COLO668 (cell line): ENCODE results near the gene UTF1.
"Not testable (repeated sequence)": the region's sequence is repeated elsewhere in the genome, so short reads cannot be mapped to it uniquely, and the experiment has no call there.

ENCODE experiments used
- DNase-seq: peaks from one replicate; lab custom pipeline; 2025; ENCODE audit not compliant: unreplicated experiment; lab: John Stamatoyannopoulos, UW

The UTF1 gene

DNA sequence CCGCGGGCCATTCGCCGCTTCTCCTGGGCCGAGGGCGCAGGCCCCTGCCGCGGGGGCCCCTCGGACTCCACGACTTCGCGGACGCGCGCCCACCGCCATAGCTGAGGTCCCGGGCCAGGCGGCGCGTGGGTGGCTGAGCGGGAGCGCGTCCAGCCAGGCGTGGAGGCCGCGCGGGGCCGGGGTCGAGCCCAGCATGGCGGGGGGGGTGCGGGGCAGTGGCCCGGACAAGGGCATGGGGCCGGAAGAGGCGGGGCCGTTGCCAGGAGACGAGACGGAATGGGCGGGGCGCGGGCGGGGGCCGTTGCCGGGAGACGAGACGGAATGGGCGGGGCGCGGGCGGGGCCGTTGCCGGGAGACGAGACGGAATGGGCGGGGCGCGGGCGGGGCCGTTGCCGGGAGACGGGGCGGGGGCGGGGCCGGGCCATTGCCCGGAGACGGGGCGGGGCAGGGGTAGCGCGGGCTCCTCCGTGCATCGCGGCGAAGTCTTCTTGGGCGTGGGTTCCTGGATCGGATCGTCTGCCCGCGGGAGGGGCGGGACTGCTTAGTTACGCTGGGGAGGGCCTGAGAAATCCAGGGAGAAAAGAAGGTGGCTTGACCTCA is 31.8 kb downstream of the UTF1 start:
- peak; percentile 85 for DNase-seq

DNA sequence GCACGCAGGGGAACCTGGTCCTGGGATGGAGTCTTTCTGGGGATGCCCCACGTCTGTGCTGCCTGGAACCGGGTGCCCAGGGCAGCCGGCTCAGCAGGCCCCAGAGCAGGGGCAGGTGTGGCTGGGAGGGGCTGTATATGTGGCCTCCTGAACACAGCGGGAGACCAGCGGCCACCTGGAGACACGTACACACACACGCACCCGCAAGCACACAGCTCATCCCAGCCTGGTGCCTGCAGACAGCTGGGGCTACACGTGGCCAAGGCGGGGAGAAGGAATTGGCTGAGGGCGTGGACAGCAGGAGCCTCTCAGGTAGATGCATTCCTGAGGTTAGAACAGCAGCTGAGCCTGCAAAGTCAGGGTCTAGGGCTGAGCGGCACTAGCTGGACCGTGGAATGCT is 32.7 kb downstream of the UTF1 start:
- peak; percentile 89 for DNase-seq

DNA sequence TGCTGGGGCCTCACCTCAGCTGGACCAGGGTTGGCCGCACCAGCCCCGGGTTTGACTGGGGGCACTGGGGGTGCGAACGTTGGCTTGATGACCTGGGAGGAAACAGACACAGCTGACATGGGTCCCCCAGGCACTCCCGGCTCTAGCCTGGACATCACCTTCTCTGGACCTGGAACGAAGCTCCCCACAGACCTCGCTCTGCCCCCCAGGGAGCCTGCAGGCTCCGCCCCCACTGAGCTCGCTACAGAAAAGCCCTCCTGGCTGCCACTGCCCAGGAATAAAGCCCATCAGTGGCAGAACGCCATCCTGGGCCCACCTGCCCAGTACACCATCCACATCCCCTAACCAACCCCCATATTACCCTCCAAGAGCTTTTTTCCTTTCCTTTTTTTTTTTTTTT is 33.7 kb downstream of the UTF1 start:
- DNase-seq, result no peak

- DNase-seq, result no peak
Observed at GRCh38 chr10:133264461-133264860, 34.4 kb downstream of the UTF1 start.

GRCh38 chr10:133265052-133265451 is 35.0 kb downstream of the UTF1 start:
- not testable (repeated sequence) for DNase-seq

DNA sequence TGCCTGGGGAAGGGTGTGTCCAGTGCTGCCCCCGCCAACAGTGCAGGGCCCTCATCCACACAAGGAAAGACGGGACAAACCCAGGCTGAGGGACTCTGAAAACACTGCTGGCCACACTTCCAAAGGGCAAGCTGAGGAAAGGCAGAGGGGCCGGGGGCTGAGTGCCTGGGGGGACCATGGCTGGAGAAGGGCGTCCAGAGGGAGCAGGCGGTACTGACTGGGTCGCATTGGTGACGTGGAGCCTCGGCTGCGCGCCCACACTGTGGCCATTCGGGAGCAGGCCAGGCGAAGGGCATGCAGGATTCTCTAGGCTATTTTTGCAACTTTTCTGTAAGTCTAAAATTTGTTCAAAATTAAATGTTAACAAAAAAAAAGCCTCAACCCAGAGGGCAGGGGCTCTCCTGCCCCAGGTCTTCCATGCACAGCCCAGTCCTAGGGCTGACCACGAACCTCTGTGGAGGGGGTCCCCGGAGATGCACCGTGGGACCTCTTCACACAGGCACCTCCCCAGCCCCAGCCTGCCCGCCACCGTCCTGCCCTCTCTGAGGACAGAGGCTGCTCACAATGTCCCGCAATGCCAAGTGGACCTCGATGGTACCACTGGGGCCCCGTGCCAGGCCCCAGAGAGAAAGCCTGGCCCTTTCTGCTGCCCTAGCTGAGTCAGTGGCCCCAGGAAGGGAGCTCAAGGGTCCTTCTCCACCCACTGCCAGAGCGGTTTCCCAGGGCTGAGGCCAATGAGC is 36.2 kb downstream of the UTF1 start:
- DNase-seq, result no peak

GRCh38 chr10:133267293-133267692 is 37.3 kb downstream of the UTF1 start:
- no peak for DNase-seq

DNA sequence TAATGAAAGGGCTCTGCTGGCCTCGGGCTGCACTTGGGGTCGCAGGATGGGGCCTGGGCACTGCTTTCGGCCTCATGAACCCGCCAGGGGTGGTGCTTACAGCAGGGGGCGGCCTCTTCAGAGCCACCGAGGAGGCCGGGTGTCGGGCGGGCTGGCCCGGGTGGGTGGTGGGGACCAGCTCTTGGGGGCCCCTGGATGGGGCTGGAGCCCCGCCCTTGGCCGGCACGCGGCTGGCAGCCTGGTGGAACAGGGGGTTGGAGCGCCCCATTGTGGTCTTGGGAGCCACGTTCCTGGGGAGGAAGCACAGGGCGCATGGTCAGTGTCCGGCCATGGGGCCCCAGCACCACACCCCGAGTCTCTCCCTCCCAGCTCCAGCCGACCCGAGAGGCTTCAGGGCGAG is 37.8 kb downstream of the UTF1 start:
- no peak for DNase-seq

GRCh38 chr10:133268532-133268931 is 38.5 kb downstream of the UTF1 start:
- DNase-seq, result no peak

- DNase-seq, result no peak
Observed at GRCh38 chr10:133269367-133269766, 39.4 kb downstream of the UTF1 start.

DNA sequence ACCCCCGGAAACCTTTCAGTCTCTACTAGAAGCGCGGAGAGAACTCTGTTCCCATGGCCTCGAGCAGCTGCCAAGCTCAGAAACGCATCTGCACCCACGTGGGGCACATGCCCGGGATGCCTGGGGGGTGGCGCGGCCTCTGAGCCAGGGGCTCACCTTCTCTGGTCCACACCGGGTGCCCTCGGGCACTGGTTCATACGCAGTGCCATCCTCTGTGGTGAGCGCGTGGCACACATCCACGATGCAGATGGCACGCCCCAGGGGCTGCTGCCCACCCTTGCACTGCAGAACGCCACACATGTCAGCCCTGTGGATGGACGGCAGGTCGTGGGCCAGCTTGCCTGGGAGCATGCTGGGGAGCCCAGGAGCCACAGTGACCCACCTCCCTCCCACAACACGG is 40.2 kb downstream of the UTF1 start:
- no peak for DNase-seq

DNA sequence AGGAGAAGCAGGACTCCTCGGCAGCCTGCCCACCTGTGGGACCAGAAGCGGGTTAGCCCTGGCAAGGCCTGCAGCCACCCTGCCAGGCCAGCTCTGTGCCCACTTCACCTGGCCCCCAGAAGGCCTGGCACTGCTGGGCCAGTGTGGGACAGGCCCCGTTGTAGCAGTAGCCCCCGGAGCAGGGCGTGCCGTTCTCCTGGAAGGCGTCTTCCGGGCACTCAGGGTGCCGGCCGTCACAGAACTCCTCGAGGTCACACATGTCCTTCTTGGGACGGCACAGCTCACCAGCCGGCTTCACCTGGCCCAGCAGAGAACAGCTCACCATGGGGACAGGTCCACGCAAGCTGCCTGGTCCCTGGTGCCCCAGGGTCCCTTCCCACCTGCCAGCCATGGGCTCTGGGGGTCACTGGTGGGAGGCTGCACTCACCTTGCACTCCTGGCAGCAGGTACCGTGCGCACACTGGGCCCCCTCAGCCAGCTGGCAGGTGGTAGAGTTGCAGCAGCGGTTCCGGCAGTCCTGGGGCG is 40.8 kb downstream of the UTF1 start:
- no peak for DNase-seq

- no peak for DNase-seq
Observed at GRCh38 chr10:133271521-133272300, 41.7 kb downstream of the UTF1 start.

- DNase-seq, result no peak
Observed at GRCh38 chr10:133272301-133272963, 42.4 kb downstream of the UTF1 start.

- DNase-seq, result no peak
Observed at GRCh38 chr10:133272964-133273420, 43.0 kb downstream of the UTF1 start.

DNA sequence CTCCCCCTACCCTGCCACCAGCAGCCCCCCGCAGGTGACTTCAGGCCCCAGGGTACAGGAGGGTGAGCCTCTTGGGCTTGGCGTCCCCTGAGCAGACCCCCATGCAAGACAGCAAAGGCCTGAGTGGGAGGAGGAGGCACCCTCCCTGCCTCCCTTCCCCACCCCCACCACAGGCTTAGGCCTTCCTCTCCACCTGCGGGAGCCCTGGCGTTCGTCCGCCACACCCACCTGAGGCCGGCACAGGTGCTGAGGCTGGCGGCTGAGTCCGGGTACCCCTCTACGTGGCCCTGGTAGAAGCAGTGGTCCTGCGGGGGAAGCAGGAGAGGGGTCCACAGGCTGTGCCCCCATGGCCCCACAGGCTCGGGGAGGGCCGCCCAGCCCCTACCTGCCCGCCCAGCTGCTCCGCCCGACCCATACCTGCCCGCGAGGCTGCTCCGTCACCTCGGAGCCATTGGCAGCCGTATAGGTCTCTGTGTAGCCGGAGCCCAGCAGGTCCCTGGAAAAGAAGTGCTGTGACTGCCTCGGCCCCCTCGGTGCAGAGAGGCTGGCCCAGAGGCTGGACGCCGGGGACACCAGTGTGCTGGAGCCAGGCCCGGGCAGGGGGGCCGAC is 43.6 kb downstream of the UTF1 start:
- DNase-seq, result peak; percentile 8

GRCh38 chr10:133274751-133275683 is 45.0 kb downstream of the UTF1 start:
- DNase-seq, result no peak

GRCh38 chr10:133275684-133276092 is 45.7 kb downstream of the UTF1 start:
- peak; percentile 7 for DNase-seq

DNA sequence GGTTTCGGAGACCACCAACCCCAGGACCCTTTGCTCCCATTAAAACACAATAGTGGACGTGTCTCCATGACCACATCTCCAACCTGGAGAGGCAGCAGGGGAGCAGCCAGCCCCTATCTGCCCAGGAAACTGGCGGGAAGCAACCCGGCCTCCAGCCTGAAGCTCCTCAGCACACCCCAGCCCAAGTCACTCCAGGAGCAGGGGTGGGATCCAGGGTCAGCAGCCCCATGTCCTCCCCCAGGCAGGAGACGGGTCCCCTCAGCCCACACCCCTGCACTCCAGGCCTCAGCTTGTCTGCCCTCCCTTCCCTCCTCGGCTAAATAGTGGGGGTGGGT is 46.0 kb downstream of the UTF1 start:
- DNase-seq, result no peak
